ENCODE measurements around the gene HGF. TPM values are rescaled to one million over a fixed set of nuclear protein-coding genes. Genes with fewer than 3 reads are reported as not detected.

HGF gene
- polyA plus RNA-seq, 10 donors, result 4.5 to 11.9 (median 7.0) TPM

GRCh38 chr7:81684514-81685269 is 85.2 kb downstream of the HGF start:
- peak; percentile 80 to 99 (median 88) for DNase-seq

GRCh38 chr7:81684033-81684432 is 85.8 kb downstream of the HGF start:
- no peak for DNase-seq

GRCh38 chr7:81682873-81683272 is 87.0 kb downstream of the HGF start:
- DNase-seq, result no peak

- DNase-seq, result no peak
Measured at GRCh38 chr7:81680120-81680519, 89.7 kb downstream of the HGF start.

- DNase-seq, result no peak
Measured at GRCh38 chr7:81676813-81677212, 93.0 kb downstream of the HGF start.

GRCh38 chr7:81676105-81676811 is 93.6 kb downstream of the HGF start:
- no peak for DNase-seq

- no peak for DNase-seq
Measured at GRCh38 chr7:81674431-81674830, 95.4 kb downstream of the HGF start.

GRCh38 chr7:81672872-81673271 is 97.0 kb downstream of the HGF start:
- no peak for DNase-seq

- DNase-seq, result no peak
Measured at GRCh38 chr7:81669476-81670105, 100.3 kb downstream of the HGF start.

- DNase-seq, result no peak
Measured at GRCh38 chr7:81666209-81666608, 103.6 kb downstream of the HGF start.

GRCh38 chr7:81665236-81665635 is 104.6 kb downstream of the HGF start:
- no peak for DNase-seq

- DNase-seq, result no peak
Measured at GRCh38 chr7:81664304-81664703, 105.5 kb downstream of the HGF start.

- DNase-seq, result no peak
Measured at GRCh38 chr7:81662531-81662930, 107.3 kb downstream of the HGF start.

GRCh38 chr7:81659697-81660395 is 110.0 kb downstream of the HGF start:
- DNase-seq, result no peak

- no peak for DNase-seq
Measured at GRCh38 chr7:81657551-81657950, 112.3 kb downstream of the HGF start.

- DNase-seq, result no peak
Measured at GRCh38 chr7:81655271-81655670, 114.6 kb downstream of the HGF start.

GRCh38 chr7:81652225-81652624 is 117.6 kb downstream of the HGF start:
- no peak for DNase-seq
